Tibial artery (tissue), 4 donors: Measurements from ENCODE around the gene SBF2.

ENCODE experiments used
- DNase-seq, 2 donors: peaks; one replicate each; pipeline ENCODE4 v3.0.0-alpha.2; 2019
- H3K27ac ChIP-seq, 2 donors: fragments of 200-600 bp; sonication (generic) in 1 of 2; 1 replicate in 1 of 2; 2 replicates in 1 of 2; pipeline ENCODE4 v1.5.1; 2018 to 2019; ENCODE audit warnings: mild to moderate bottlenecking in 1 of 2
- H3K27me3 ChIP-seq, 2 donors: fragments of 200-600 bp; sonication (generic) in 1 of 2; one replicate each; pipeline versions ENCODE4 v1.5.1 to v1.6.0; 2016 to 2019
- H3K36me3 ChIP-seq, 3 donors: fragments of 200-600 bp; sonication (generic) in 2 of 3; one replicate each; pipeline ENCODE4 v1.5.1; 2016 to 2019; ENCODE audit warnings: mild to moderate bottlenecking in 2 of 3
- H3K4me1 ChIP-seq, 4 donors: fragments of 200-600 bp; sonication (generic) in 2 of 4; 1 replicate in 3 of 4; 2 replicates in 1 of 4; pipeline ENCODE4 v1.5.1; 2016 to 2019
- H3K4me3 ChIP-seq, 2 donors: fragments of 200-600 bp; sonication (generic) in 1 of 2; 1 replicate in 1 of 2; 2 replicates in 1 of 2; pipeline ENCODE4 v1.5.1; 2018 to 2019; ENCODE audit warnings: mild to moderate bottlenecking in 2 of 2
- H3K9me3 ChIP-seq, 3 donors: fragments of 200-600 bp; sonication (generic) in 1 of 3; one replicate each; pipeline ENCODE4 v1.5.1; 2016 to 2019
- intact Hi-C: fragments of 100-400 bp; cut with DNase I; formaldehyde crosslinking; loops from one replicate; pipeline ENCODE4 v1.15.0; 2023; ENCODE audit warnings: low total_unique reads
- TF ChIP-seq, protein P1 (sequence below), 2 experiments: fragments of 200-600 bp in 1 of 2; fragments of 450-650 bp in 1 of 2; IDR thresholded peaks; one replicate each; pipeline ENCODE4 v1.5.1; 2017 to 2019; ENCODE audit warnings: antibody characterized with exemption in 2 of 2, mild to moderate bottlenecking in 1 of 2, moderate library complexity in 1 of 2

SBF2 gene

DNA sequence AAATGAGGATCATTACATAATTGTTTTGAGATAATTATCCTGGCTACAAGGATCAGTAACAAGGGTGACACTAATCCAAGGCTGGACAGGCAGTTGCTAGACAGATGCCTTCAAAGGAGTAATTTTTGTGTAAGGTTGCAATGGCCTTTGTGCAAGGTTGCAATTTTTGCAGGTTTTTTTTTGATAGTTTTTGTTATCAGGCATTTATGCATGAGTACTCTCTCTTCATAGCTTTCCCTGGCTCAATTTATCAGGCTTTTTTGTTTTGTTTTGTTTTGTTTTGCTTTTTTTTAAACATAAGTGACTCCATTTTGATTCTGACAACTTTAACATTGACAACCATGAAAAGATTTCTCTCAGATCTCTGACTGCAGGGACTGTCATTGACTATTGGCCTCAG lies 519.9 kb downstream of the SBF2 start:
- Histone ChIP-seq H3K9me3 (no peaks in the 10 kb centered on the region), H3K4me1 (peaks cover 0 to 19% (median 7%) of the 10 kb centered on the region in 4 donors), H3K36me3 (peaks cover 0 to 7% (median under 1%) of the 10 kb centered on the region in 3 donors), H3K4me3 (no peak overlapping the region), H3K27ac (peak overlapping the region; percentile 3 to 24), H3K27me3 (no peaks in the 10 kb centered on the region)
- TF ChIP-seq, protein P1, sequence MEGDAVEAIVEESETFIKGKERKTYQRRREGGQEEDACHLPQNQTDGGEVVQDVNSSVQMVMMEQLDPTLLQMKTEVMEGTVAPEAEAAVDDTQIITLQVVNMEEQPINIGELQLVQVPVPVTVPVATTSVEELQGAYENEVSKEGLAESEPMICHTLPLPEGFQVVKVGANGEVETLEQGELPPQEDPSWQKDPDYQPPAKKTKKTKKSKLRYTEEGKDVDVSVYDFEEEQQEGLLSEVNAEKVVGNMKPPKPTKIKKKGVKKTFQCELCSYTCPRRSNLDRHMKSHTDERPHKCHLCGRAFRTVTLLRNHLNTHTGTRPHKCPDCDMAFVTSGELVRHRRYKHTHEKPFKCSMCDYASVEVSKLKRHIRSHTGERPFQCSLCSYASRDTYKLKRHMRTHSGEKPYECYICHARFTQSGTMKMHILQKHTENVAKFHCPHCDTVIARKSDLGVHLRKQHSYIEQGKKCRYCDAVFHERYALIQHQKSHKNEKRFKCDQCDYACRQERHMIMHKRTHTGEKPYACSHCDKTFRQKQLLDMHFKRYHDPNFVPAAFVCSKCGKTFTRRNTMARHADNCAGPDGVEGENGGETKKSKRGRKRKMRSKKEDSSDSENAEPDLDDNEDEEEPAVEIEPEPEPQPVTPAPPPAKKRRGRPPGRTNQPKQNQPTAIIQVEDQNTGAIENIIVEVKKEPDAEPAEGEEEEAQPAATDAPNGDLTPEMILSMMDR (IDR thresholded peaks at IDR 0.05) = no peak
- no peak for DNase-seq
- intact Hi-C loops = no loop called here

DNA sequence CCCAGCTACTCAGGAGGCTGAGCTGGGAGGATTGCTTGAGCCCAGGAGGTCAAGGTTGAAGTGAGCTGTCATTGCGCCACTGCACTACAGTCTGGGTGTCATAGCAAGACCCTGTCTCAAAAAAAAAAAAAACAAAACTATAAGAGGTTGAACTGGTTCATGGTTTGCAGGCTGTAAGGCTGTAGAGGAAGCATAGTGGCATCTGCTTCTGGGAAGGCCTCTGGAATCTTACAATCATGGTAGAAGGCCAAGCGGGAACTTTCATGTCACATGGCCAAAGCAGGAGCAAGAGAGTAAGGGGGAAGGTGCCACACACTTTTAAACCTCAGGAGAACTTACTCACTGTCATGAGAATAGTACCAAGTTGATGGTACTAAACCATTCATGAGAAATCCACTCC lies 520.5 kb downstream of the SBF2 start:
- TF ChIP-seq, protein P1 (IDR thresholded peaks at IDR 0.05) = no peak
- peaks cover 0 to 19% (median 7%) of the 10 kb centered on the region in 4 donors for H3K4me1 ChIP-seq
- H3K27me3 ChIP-seq = no peaks in the 10 kb centered on the region
- H3K9me3 ChIP-seq = no peaks in the 10 kb centered on the region
- intact Hi-C loops = no loop called here
- no peak overlapping the region for H3K27ac ChIP-seq
- no peak for DNase-seq
- no peak overlapping the region for H3K4me3 ChIP-seq
- peaks cover 0 to 7% (median 0%) of the 10 kb centered on the region in 3 donors for H3K36me3 ChIP-seq

DNA sequence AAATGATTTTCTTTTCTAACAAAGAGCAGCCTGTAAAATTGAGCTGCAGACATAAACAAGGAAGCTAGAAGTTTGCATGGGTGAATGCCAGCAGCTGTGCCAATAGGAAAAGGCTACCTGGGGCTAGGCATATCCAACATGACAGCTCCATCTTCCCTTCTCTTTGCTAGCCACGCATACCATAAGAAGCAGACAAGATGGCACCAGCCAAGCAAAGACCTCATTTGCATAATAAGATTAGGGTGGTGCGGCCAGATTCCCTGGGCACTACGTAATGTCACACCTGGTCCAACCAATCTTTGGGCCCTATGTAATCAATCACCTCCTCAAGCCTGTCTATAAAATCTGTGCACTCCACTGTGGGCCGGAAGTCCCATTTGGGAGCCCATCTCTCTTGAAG lies 521.8 kb downstream of the SBF2 start:
- intact Hi-C loops = no loop called here
- Histone ChIP-seq H3K36me3 (peaks cover 0 to under 1% (median 0%) of the 10 kb centered on the region in 3 donors), H3K9me3 (no peaks in the 10 kb centered on the region), H3K4me3 (no peak overlapping the region), H3K27me3 (no peaks in the 10 kb centered on the region), H3K4me1 (peaks cover 0 to 19% (median 7%) of the 10 kb centered on the region in 4 donors), H3K27ac (no peak overlapping the region)
- TF ChIP-seq, protein P1 (IDR thresholded peaks at IDR 0.05) = no peak
- no peak for DNase-seq

DNA sequence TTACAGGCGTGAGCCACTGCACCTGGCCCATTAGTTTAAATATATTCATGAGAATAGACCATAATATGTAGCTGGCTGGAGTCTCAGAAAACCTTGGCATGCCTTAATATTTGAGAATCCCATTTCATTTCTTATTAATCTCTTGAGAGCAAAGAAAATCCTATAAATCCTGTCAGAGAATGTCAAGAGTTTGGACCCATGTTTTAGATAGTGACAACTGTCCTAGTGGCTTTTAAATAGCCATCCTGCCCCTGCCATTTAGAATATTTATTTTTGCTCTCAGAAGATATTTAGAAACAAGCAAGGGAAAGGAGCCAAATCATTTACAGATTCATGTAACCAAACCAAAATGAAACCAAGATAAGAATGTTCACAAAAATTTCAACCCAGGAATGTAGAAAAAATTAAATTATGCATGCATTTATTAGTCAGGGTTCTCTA lies 522.9 kb downstream of the SBF2 start:
- DNase-seq = no peak
- Histone ChIP-seq H3K9me3 (no peaks in the 10 kb centered on the region), H3K4me3 (no peak overlapping the region), H3K27me3 (no peaks in the 10 kb centered on the region), H3K4me1 (peaks cover 0 to 21% (median 7%) of the 10 kb centered on the region in 4 donors), H3K27ac (no peak overlapping the region), H3K36me3 (no peaks in the 10 kb centered on the region)
- TF ChIP-seq, protein P1 (IDR thresholded peaks at IDR 0.05) = no peak
- intact Hi-C loops = no loop called here

DNA sequence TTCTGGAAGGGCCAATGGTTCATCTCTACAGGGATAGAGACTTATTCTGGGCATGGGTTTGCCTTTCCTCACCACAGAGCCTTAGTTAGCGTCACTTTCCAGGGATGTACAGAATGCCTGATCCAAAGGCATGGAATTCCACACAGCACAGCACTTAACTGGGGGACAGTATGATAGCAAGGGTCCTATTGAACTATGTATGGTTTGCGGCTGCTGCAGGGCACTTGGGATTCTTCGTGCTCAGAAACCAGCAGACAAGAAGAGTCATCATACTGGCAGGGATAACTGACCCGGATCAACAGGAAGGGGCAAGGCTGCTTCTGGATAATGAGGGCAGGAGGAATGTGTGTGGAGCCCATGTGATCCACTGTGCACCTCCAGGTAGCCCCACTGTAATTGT lies 524.4 kb downstream of the SBF2 start:
- Histone ChIP-seq H3K36me3 (no peaks in the 10 kb centered on the region), H3K4me1 (peaks cover 0 to 24% (median 13%) of the 10 kb centered on the region in 4 donors), H3K9me3 (no peaks in the 10 kb centered on the region), H3K4me3 (no peak overlapping the region), H3K27me3 (no peaks in the 10 kb centered on the region), H3K27ac (no peak overlapping the region)
- TF ChIP-seq, protein P1 (IDR thresholded peaks at IDR 0.05) = no peak
- intact Hi-C loops = loop anchor here (2.0 kb wide), 1 partner anchor 23 kb away; no protein-coding TSS in a partner anchor
- DNase-seq = no peak
